ENCODE results near the gene ZNF232. TPM values are rescaled to one million over a fixed set of nuclear protein-coding genes. Genes with fewer than 3 reads are reported as not detected.
A peak's percentile ranks its signal among the peaks of the same experiment; 100 is the strongest.
"Not testable (repeated sequence)": the region's sequence is repeated elsewhere in the genome, so short reads cannot be mapped to it uniquely, and the experiment has no call there.

ZNF232 gene
- polyA plus RNA-seq, 1 donor = 11.1 TPM

GRCh38 chr17:5096731-5097100 lies 15.0 kb downstream of the ZNF232 start:
- no peak for DNase-seq

- no peak for DNase-seq
These were observed 19.3 kb downstream of the ZNF232 start for GRCh38 chr17:5092218-5093010.

GRCh38 chr17:5080591-5080990 lies 31.1 kb downstream of the ZNF232 start:
- DNase-seq = no peak

- peak; percentile 86 for DNase-seq
These were observed 33.3 kb downstream of the ZNF232 start, which contains the start of gene ZFP3 for GRCh38 chr17:5078106-5079028. Gene ZFP3 (plus strand): TSS chr17:5078467. CDS start chr17:5091505, 13,038 bp downstream.

GRCh38 chr17:5077781-5078105 lies 33.9 kb downstream of the ZNF232 start:
- DNase-seq = no peak

- not testable (repeated sequence) for DNase-seq
These were observed 34.4 kb downstream of the ZNF232 start for GRCh38 chr17:5077275-5077674.

GRCh38 chr17:5075472-5075871 lies 36.2 kb downstream of the ZNF232 start:
- DNase-seq = not testable (repeated sequence)

GRCh38 chr17:5069724-5070123 lies 42.0 kb downstream of the ZNF232 start:
- no peak for DNase-seq

- DNase-seq = no peak
These were observed 43.4 kb downstream of the ZNF232 start for GRCh38 chr17:5068236-5068635.

GRCh38 chr17:5065227-5065744 lies 46.4 kb downstream of the ZNF232 start:
- no peak for DNase-seq

Other genes starting within 250 kb of the ZNF232 start
- gene C17orf107, start 212.3 kb downstream of the ZNF232 start, polyA plus RNA-seq (ENCODE audit: insufficient read length) = 1.5 TPM
- 3.3 TPM for gene CHRNE, start 208.8 kb downstream of the ZNF232 start, polyA plus RNA-seq (ENCODE audit: insufficient read length)
- 0.88 TPM for gene GP1BA, start 179.6 kb downstream of the ZNF232 start, polyA plus RNA-seq (ENCODE audit: insufficient read length)
- 57.1 TPM for gene SLC25A11, start 171.8 kb downstream of the ZNF232 start, polyA plus RNA-seq (ENCODE audit: insufficient read length)
- 75.2 TPM for gene RNF167, start 171.6 kb downstream of the ZNF232 start, polyA plus RNA-seq (ENCODE audit: insufficient read length)
- 432 TPM for gene PFN1, start 163.3 kb downstream of the ZNF232 start, polyA plus RNA-seq (ENCODE audit: insufficient read length)
- gene ENO3, start 160.8 kb downstream of the ZNF232 start, polyA plus RNA-seq (ENCODE audit: insufficient read length) = 2,174 TPM
- gene SPAG7, start 144.1 kb downstream of the ZNF232 start, polyA plus RNA-seq (ENCODE audit: insufficient read length) = 92.0 TPM
- gene CAMTA2, start 124.2 kb downstream of the ZNF232 start, polyA plus RNA-seq (ENCODE audit: insufficient read length) = 32.9 TPM
- 4.9 TPM for gene INCA1, start 114.4 kb downstream of the ZNF232 start, polyA plus RNA-seq (ENCODE audit: insufficient read length)
- gene KIF1C, start 113.9 kb downstream of the ZNF232 start, polyA plus RNA-seq (ENCODE audit: insufficient read length) = 129 TPM
- gene SLC52A1, start 76.5 kb downstream of the ZNF232 start, polyA plus RNA-seq (ENCODE audit: insufficient read length) = not detected
- gene ZFP3, start 33.4 kb downstream of the ZNF232 start, polyA plus RNA-seq (ENCODE audit: insufficient read length) = 11.6 TPM
- 21.0 TPM for gene USP6, start 4.2 kb upstream of the ZNF232 start, polyA plus RNA-seq (ENCODE audit: insufficient read length)
- 9.0 TPM for gene ZNF594, start 80.0 kb upstream of the ZNF232 start, polyA plus RNA-seq (ENCODE audit: insufficient read length)
- 1.6 TPM for gene SCIMP, start 123.0 kb upstream of the ZNF232 start, polyA plus RNA-seq (ENCODE audit: insufficient read length)
- gene RABEP1, start 170.4 kb upstream of the ZNF232 start, polyA plus RNA-seq (ENCODE audit: insufficient read length) = 47.7 TPM

Measured in hindlimb muscle (tissue), 1 donor.